ENCODE measurements around the gene RXFP3.

- TF ChIP-seq, protein P1, sequence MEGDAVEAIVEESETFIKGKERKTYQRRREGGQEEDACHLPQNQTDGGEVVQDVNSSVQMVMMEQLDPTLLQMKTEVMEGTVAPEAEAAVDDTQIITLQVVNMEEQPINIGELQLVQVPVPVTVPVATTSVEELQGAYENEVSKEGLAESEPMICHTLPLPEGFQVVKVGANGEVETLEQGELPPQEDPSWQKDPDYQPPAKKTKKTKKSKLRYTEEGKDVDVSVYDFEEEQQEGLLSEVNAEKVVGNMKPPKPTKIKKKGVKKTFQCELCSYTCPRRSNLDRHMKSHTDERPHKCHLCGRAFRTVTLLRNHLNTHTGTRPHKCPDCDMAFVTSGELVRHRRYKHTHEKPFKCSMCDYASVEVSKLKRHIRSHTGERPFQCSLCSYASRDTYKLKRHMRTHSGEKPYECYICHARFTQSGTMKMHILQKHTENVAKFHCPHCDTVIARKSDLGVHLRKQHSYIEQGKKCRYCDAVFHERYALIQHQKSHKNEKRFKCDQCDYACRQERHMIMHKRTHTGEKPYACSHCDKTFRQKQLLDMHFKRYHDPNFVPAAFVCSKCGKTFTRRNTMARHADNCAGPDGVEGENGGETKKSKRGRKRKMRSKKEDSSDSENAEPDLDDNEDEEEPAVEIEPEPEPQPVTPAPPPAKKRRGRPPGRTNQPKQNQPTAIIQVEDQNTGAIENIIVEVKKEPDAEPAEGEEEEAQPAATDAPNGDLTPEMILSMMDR (IDR thresholded peaks at IDR 0.05) = no peak
- TF ChIP-seq POLR2A (IDR thresholded peaks at IDR 0.05) = no peak
Measured at GRCh38 chr5:33903118-33903517, 33.1 kb upstream of the RXFP3 start.
